CD1c-positive myeloid dendritic cell (primary cell): ENCODE data around the gene GLT6D1.
"Not testable (repeated sequence)": the region's sequence is repeated elsewhere in the genome, so short reads cannot be mapped to it uniquely, and the experiment has no call there.

Experiments used
- DNase-seq: peaks from one replicate; pipeline ENCODE4 v3.0.0-alpha.2; 2016; ENCODE audit errors: extremely low spot score

The GLT6D1 gene

GRCh38 chr9:135664801-135665794 lies 25.8 kb upstream of the GLT6D1 start:
- DNase-seq: no peak

- no peak for DNase-seq
These were observed 24.9 kb upstream of the GLT6D1 start for GRCh38 chr9:135664266-135664665.

GRCh38 chr9:135663857-135664256 lies 24.5 kb upstream of the GLT6D1 start:
- DNase-seq: no peak

GRCh38 chr9:135663451-135663770 lies 24.1 kb upstream of the GLT6D1 start:
- no peak for DNase-seq

GRCh38 chr9:135662758-135663450 lies 23.6 kb upstream of the GLT6D1 start, which contains the start of gene LCN9:
Gene LCN9, plus strand, starts transcription at chr9:135663309. Its CDS starts 13 bp downstream, at chr9:135663322.
- no peak for DNase-seq

- DNase-seq: no peak
These were observed 22.6 kb upstream of the GLT6D1 start for GRCh38 chr9:135661816-135662560.

GRCh38 chr9:135660407-135660806 lies 21.1 kb upstream of the GLT6D1 start:
- no peak for DNase-seq

GRCh38 chr9:135659252-135659651 lies 19.9 kb upstream of the GLT6D1 start:
- no peak for DNase-seq

- no peak for DNase-seq
These were observed 18.1 kb upstream of the GLT6D1 start for GRCh38 chr9:135657416-135657815.

GRCh38 chr9:135655317-135655716 lies 16.0 kb upstream of the GLT6D1 start:
- no peak for DNase-seq

- DNase-seq: no peak
These were observed 11.1 kb upstream of the GLT6D1 start for GRCh38 chr9:135650408-135650807.

GRCh38 chr9:135649508-135649907 lies 10.2 kb upstream of the GLT6D1 start:
- DNase-seq: no peak

- DNase-seq: no peak
These were observed 9.4 kb upstream of the GLT6D1 start for GRCh38 chr9:135648494-135649410.

- no peak for DNase-seq
These were observed 8.5 kb upstream of the GLT6D1 start for GRCh38 chr9:135647884-135648283.

GRCh38 chr9:135644631-135645218 lies 5.4 kb upstream of the GLT6D1 start:
- DNase-seq: no peak

- no peak for DNase-seq
These were observed 2.4 kb upstream of the GLT6D1 start for GRCh38 chr9:135641745-135642144.

GRCh38 chr9:135641047-135641446 lies 1.7 kb upstream of the GLT6D1 start:
- DNase-seq: no peak

GRCh38 chr9:135636930-135637530 lies 2.3 kb downstream of the GLT6D1 start:
- DNase-seq: not testable (repeated sequence)

GRCh38 chr9:135632841-135633240 lies 6.5 kb downstream of the GLT6D1 start:
- no peak for DNase-seq

GRCh38 chr9:135624282-135624681 lies 15.1 kb downstream of the GLT6D1 start:
- no peak for DNase-seq
